Vagina (tissue), 2 donors: ENCODE data around the gene DOCK2. TPM values are rescaled to one million over a fixed set of nuclear protein-coding genes. Genes with fewer than 3 reads are reported as not detected.
A peak's percentile ranks its signal among the peaks of the same experiment; 100 is the strongest.

Source experiments
- DNase-seq, 2 donors: peaks; one replicate each; pipeline ENCODE4 v3.0.0-alpha.2; 2017; ENCODE audit errors: extremely low spot score in 2 of 2
- H3K27ac ChIP-seq: fragments of 200-600 bp; sonication (generic); one replicate; pipeline ENCODE4 v1.5.1; 2019
- H3K27me3 ChIP-seq: fragments of 200-600 bp; sonication (generic); one replicate; pipeline ENCODE4 v1.5.1; 2019
- H3K36me3 ChIP-seq, 2 donors: fragments of 200-600 bp; sonication (generic); one replicate each; pipeline ENCODE4 v1.5.1; 2017 to 2019
- H3K4me1 ChIP-seq: fragments of 200-600 bp; sonication (generic); one replicate; pipeline ENCODE4 v1.5.1; 2019
- H3K4me3 ChIP-seq, 2 donors: fragments of 200-600 bp; sonication (generic); 1 replicate in 1 of 2; 2 replicates in 1 of 2; pipeline ENCODE4 v1.5.1; 2016 to 2019
- H3K9me3 ChIP-seq: fragments of 200-600 bp; sonication (generic); one replicate; pipeline ENCODE4 v1.5.1; 2019
- POLR2A ChIP-seq, 2 donors: fragments of 450-650 bp; IDR thresholded peaks; one replicate each; pipeline ENCODE4 v1.6.1; 2017; ENCODE audit warnings: antibody characterized with exemption in 2 of 2, mild to moderate bottlenecking in 2 of 2, moderate library complexity in 2 of 2
- POLR2AphosphoS5 ChIP-seq, 2 donors: sonication (generic); formaldehyde crosslinking; IDR thresholded peaks; one replicate each; pipeline ENCODE4 v1.9.0; 2017; ENCODE audit warnings: antibody characterized with exemption in 2 of 2, mild to moderate bottlenecking in 2 of 2, low read depth in 1 of 2; ENCODE audit not compliant: insufficient read depth in 1 of 2
- intact Hi-C: fragments of 100-400 bp; cut with DNase I; formaldehyde crosslinking; loops from one replicate; pipeline ENCODE4 v1.15.1; 2023
- total RNA-seq: library from RNA; depleted of rRNA; stranded (reverse); fragments of >200 nt; gene quantifications from one replicate; pipeline ENCODE4 v1.2.3, GENCODE V29; 2016
- TF ChIP-seq, protein P1 (sequence below), 3 experiments: fragments of 450-650 bp in 2 of 3; fragments of 200-600 bp in 1 of 3; sonication (generic) in 1 of 3; IDR thresholded peaks; one replicate each; pipeline ENCODE4 v1.5.1; 2017 to 2019; ENCODE audit warnings: antibody characterized with exemption in 3 of 3, mild to moderate bottlenecking in 2 of 3, moderate library complexity in 2 of 3

Gene DOCK2
- total RNA-seq, 1 donor from 2014 or later, result 18.2 TPM

DNA sequence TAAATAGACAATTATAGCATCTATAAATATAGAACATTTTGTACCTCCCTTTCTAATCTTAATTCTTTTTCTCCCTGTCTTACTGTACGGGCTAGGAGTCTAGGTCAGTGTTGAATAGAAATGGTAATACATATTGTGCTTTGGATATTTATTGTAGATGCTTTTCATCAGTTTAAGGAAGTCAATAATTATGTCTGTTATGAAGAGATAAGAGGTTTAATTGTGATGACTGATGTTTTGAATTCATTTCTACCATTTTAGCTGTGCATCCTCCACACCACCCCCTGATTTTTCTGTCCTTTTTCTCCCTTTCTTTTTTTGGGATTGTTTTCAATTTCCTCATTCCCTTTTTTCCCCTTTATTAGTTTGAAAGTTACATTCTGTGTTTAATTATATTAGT, 95.8 kb downstream of the DOCK2 start:
- H3K9me3 ChIP-seq, result no peaks in the 10 kb centered on the region
- intact Hi-C loops, result no loop called here
- TF ChIP-seq POLR2AphosphoS5 (IDR thresholded peaks at IDR 0.05; ENCODE audit: insufficient read depth in 1 of 2, low read depth in 1 of 2) (no peak), POLR2A (IDR thresholded peaks at IDR 0.05) (no peak)
- TF ChIP-seq, protein P1, sequence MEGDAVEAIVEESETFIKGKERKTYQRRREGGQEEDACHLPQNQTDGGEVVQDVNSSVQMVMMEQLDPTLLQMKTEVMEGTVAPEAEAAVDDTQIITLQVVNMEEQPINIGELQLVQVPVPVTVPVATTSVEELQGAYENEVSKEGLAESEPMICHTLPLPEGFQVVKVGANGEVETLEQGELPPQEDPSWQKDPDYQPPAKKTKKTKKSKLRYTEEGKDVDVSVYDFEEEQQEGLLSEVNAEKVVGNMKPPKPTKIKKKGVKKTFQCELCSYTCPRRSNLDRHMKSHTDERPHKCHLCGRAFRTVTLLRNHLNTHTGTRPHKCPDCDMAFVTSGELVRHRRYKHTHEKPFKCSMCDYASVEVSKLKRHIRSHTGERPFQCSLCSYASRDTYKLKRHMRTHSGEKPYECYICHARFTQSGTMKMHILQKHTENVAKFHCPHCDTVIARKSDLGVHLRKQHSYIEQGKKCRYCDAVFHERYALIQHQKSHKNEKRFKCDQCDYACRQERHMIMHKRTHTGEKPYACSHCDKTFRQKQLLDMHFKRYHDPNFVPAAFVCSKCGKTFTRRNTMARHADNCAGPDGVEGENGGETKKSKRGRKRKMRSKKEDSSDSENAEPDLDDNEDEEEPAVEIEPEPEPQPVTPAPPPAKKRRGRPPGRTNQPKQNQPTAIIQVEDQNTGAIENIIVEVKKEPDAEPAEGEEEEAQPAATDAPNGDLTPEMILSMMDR (IDR thresholded peaks at IDR 0.05), result no peak

DNA sequence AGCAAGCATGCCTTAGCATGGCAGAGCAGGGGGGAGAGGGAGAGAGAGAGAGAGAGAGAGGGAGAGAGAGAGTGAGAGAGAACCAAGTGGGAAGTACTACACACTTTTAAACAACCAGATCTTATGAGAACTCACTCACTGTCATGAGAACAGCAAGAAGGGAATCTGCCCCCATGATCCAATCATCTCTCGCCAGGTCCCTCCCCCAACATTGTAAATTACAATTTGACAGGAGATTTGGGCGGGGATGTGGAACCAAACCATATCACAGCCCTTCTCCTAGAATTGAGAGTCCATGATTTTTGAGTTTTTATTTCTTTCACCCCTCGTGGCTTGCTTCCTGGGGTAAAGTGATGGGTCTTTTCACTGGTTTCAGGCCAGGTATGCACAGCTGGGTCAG, 98.8 kb downstream of the DOCK2 start:
- Histone ChIP-seq H3K9me3 (no peaks in the 10 kb centered on the region), H3K27me3 (no peaks in the 10 kb centered on the region), H3K4me1 (no peaks in the 10 kb centered on the region), H3K36me3 (no peaks in the 10 kb centered on the region), H3K4me3 (no peak overlapping the region), H3K27ac (no peak overlapping the region)
- peak in 1 of 2 donors; percentile 2 for DNase-seq
- no peak for TF ChIP-seq POLR2AphosphoS5 (IDR thresholded peaks at IDR 0.05; ENCODE audit: insufficient read depth in 1 of 2, low read depth in 1 of 2)
- TF ChIP-seq POLR2A (IDR thresholded peaks at IDR 0.05), result no peak
- TF ChIP-seq, protein P1 (IDR thresholded peaks at IDR 0.05), result no peak
- intact Hi-C loops, result no loop called here

More for the DNA sequence above, 95.8 kb downstream of the DOCK2 start:
- Histone ChIP-seq H3K4me3 (no peak overlapping the region), H3K27me3 (no peaks in the 10 kb centered on the region), H3K4me1 (no peaks in the 10 kb centered on the region), H3K27ac (no peak overlapping the region), H3K36me3 (no peaks in the 10 kb centered on the region)
- no peak for DNase-seq

DNA sequence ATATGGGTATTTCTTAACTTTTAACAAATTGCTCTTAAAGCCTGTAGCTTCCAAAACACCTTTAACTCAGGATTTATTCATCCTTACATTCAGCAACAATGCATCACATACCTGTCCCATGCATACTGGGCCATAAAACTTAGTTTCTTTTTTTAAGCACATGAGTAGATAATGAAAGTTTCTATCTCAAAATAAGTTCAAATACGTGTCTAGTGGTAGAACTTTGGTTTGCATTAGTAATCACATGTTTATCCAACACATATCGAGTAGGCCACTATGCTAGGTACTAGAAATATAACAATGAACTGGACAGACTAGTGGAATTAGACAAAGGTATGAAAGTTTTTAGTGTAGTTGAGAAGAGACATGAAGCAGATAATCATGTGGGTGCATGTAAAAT, 99.6 kb downstream of the DOCK2 start:
- no peaks in the 10 kb centered on the region for H3K27me3 ChIP-seq
- H3K4me3 ChIP-seq, result no peak overlapping the region
- H3K27ac ChIP-seq, result no peak overlapping the region
- no peaks in the 10 kb centered on the region for H3K9me3 ChIP-seq
- no peak for DNase-seq
- intact Hi-C loops, result no loop called here
- H3K4me1 ChIP-seq, result no peaks in the 10 kb centered on the region
- TF ChIP-seq, protein P1 (IDR thresholded peaks at IDR 0.05), result no peak
- TF ChIP-seq POLR2AphosphoS5 (IDR thresholded peaks at IDR 0.05; ENCODE audit: insufficient read depth in 1 of 2, low read depth in 1 of 2) (no peak), POLR2A (IDR thresholded peaks at IDR 0.05) (no peak)
- H3K36me3 ChIP-seq, result no peaks in the 10 kb centered on the region

DNA sequence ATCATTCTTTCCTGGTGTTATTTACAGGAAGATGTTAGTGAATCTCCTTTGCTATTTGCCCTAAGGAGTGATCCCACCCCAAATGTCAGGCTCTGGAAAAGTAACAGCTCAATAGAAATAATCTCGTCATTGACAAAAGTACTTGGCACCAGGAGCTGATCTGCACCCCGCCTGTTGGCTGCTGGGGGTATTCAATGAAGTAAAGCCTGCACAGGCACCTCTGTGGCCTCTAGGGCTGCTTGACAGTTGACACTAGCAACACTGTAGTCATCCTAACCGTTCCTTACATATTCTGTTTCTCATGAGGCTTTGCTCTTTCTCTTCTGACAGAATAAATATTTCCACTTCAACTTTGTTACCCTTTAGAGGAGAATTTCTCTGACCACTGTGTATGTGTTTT, 103.4 kb downstream of the DOCK2 start:
- no peaks in the 10 kb centered on the region for H3K4me1 ChIP-seq
- H3K4me3 ChIP-seq, result no peak overlapping the region
- intact Hi-C loops, result no loop called here
- TF ChIP-seq, protein P1 (IDR thresholded peaks at IDR 0.05), result no peak
- no peak for TF ChIP-seq POLR2AphosphoS5 (IDR thresholded peaks at IDR 0.05; ENCODE audit: insufficient read depth in 1 of 2, low read depth in 1 of 2)
- no peak for TF ChIP-seq POLR2A (IDR thresholded peaks at IDR 0.05)
- H3K27me3 ChIP-seq, result no peaks in the 10 kb centered on the region
- H3K36me3 ChIP-seq, result no peaks in the 10 kb centered on the region
- no peaks in the 10 kb centered on the region for H3K9me3 ChIP-seq
- H3K27ac ChIP-seq, result no peak overlapping the region
- peak in 1 of 2 donors; percentile 10 for DNase-seq

DNA sequence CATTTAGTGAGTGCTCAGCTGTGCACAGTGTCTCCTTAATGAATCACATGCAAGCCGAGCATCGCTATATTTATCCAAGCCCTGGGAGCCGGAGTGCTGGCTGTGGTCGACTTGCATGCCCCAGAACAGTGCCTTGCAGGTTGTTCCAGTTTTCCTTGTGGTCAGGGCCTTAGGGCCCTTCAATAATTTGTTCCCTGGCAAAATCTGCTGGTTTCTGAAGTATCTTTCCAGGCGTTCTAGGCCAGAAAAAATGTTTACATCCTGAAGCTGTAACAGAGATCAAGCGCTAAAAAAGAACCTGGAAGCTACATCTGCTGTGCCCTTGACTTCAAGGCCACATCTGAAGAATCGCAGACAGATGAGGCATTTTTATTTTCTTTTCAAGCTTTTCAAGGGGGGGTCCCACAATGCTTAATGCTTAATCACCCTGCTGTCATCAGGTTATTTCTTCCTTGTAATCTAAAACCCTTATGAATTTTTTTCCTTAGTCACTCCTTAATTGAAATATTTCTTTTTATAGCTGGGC, 105.8 kb downstream of the DOCK2 start:
- Histone ChIP-seq H3K4me1 (no peaks in the 10 kb centered on the region), H3K27ac (no peak overlapping the region), H3K4me3 (no peak overlapping the region), H3K36me3 (no peaks in the 10 kb centered on the region), H3K27me3 (no peaks in the 10 kb centered on the region), H3K9me3 (no peaks in the 10 kb centered on the region)
- peak in 1 of 2 donors; percentile 70 for DNase-seq
- intact Hi-C loops, result no loop called here
- TF ChIP-seq POLR2AphosphoS5 (IDR thresholded peaks at IDR 0.05; ENCODE audit: insufficient read depth in 1 of 2, low read depth in 1 of 2) (no peak), POLR2A (IDR thresholded peaks at IDR 0.05) (no peak)
- TF ChIP-seq, protein P1 (IDR thresholded peaks at IDR 0.05), result no peak
